GM21723 (cell line): Measurements from ENCODE around the gene TNFRSF4.

Source experiments
- ATAC-seq: cut with Tn5 transposase; IDR thresholded peaks from one replicate; pipeline ENCODE4 v1.9.1; 2021; ENCODE audit warnings: mild to moderate bottlenecking, moderate library complexity; ENCODE audit not compliant: unreplicated experiment

The TNFRSF4 gene

GRCh38 chr1:1234180-1234808 lies 20.3 kb upstream of the TNFRSF4 start:
- no peak for ATAC-seq

GRCh38 chr1:1233567-1233892 lies 19.6 kb upstream of the TNFRSF4 start:
- no peak for ATAC-seq

- ATAC-seq: no peak
These were observed 19.0 kb upstream of the TNFRSF4 start for GRCh38 chr1:1232796-1233566.

- ATAC-seq: no peak
These were observed 18.3 kb upstream of the TNFRSF4 start, which contains the start of gene B3GALT6 for GRCh38 chr1:1232208-1232795. Gene B3GALT6 (plus strand): TSS chr1:1232237. CDS start chr1:1232279, 42 bp downstream.

GRCh38 chr1:1231400-1232207 lies 17.7 kb upstream of the TNFRSF4 start, which contains the start of gene SDF4:
Gene SDF4 (minus strand): TSS chr1:1232001. CDS start chr1:1228772, 3,229 bp downstream.
- peak; percentile 82 for ATAC-seq

GRCh38 chr1:1230656-1231399 lies 16.9 kb upstream of the TNFRSF4 start:
- ATAC-seq: no peak

- no peak for ATAC-seq
These were observed 15.8 kb upstream of the TNFRSF4 start for GRCh38 chr1:1229770-1230169.

- ATAC-seq: no peak
These were observed 14.8 kb upstream of the TNFRSF4 start for GRCh38 chr1:1228596-1229321.

GRCh38 chr1:1228187-1228586 lies 14.2 kb upstream of the TNFRSF4 start:
- no peak for ATAC-seq

- no peak for ATAC-seq
These were observed 13.4 kb upstream of the TNFRSF4 start for GRCh38 chr1:1227386-1227785.

- ATAC-seq: no peak
These were observed 12.8 kb upstream of the TNFRSF4 start for GRCh38 chr1:1226566-1227362.

- no peak for ATAC-seq
These were observed 12.0 kb upstream of the TNFRSF4 start for GRCh38 chr1:1225913-1226312.

GRCh38 chr1:1225238-1225845 lies 11.4 kb upstream of the TNFRSF4 start:
- ATAC-seq: no peak

- no peak for ATAC-seq
These were observed 9.9 kb upstream of the TNFRSF4 start for GRCh38 chr1:1223891-1224290.

- ATAC-seq: no peak
These were observed 9.4 kb upstream of the TNFRSF4 start for GRCh38 chr1:1223321-1223720.

- no peak for ATAC-seq
These were observed 8.7 kb upstream of the TNFRSF4 start for GRCh38 chr1:1222575-1223225.

GRCh38 chr1:1221887-1222574 lies 8.1 kb upstream of the TNFRSF4 start:
- no peak for ATAC-seq

- no peak for ATAC-seq
These were observed 6.2 kb upstream of the TNFRSF4 start for GRCh38 chr1:1220197-1220596.
